Panc1 (cell line): ENCODE measurements around the gene IGFBP6. TPM values are rescaled to one million over a fixed set of nuclear protein-coding genes. Genes with fewer than 3 reads are reported as not detected.

Source experiments
- ATAC-seq: fragments of 200-7000 bp; cut with Tn5 transposase; 2 replicates; pipeline ENCODE4 v1.9.1; 2020; ENCODE audit warnings: mild to moderate bottlenecking, moderate library complexity
- BruUV-seq: library from RNA; stranded (reverse); fragments of 400-500 nt; replicated peaks from 2 replicates; lab custom pipeline; 2021; lab: Mats Ljungman, UMichigan
- CTCF ChIA-PET: fragments of 300-600 bp; sonication (Branson Sonifier 250); formaldehyde crosslinking; loops from one replicate; lab custom pipeline; 2022; ENCODE audit warnings: antibody characterized with exemption; lab: Charles Lee
- POLR2A ChIA-PET: fragments of 300-600 bp; sonication (Branson Sonifier 250); formaldehyde crosslinking; loops from one replicate; lab custom pipeline; 2022; ENCODE audit warnings: antibody characterized with exemption; lab: Charles Lee
- DNase-seq: peaks from one replicate; pipeline ENCODE4 v3.0.0-alpha.2; 2010; ENCODE audit warnings: low read depth, low spot score
- H3K27ac ChIP-seq: 2 replicates; pipeline ENCODE4 v1.5.1; 2011; ENCODE audit warnings: mild to moderate bottlenecking, low read length, inconsistent platforms
- H3K27me3 ChIP-seq: fragments of 200-500 bp; sonication (Bioruptor generic); 2 replicates; pipeline ENCODE4 v1.6.0; 2014; ENCODE audit warnings: low read length, inconsistent platforms; ENCODE audit not compliant: control insufficient read depth, insufficient read depth
- H3K36me3 ChIP-seq: fragments of 200-500 bp; sonication (Bioruptor generic); 2 replicates; pipeline ENCODE4 v1.5.1; 2014; ENCODE audit warnings: inconsistent platforms, mild to moderate bottlenecking, low read length, moderate library complexity; ENCODE audit not compliant: control insufficient read depth, insufficient read depth
- H3K4me1 ChIP-seq: 2 replicates; pipeline ENCODE4 v1.5.1; 2011; ENCODE audit warnings: inconsistent platforms, mild to moderate bottlenecking, low read length, moderate library complexity; ENCODE audit not compliant: control insufficient read depth, insufficient read depth
- H3K4me3 ChIP-seq, 2 experiments: 2 replicates each; pipeline ENCODE4 v1.5.1; 2011 to 2012; ENCODE audit warnings: low read depth in 2 of 2, low read length in 2 of 2, mild to moderate bottlenecking in 2 of 2, inconsistent platforms in 1 of 2, moderate library complexity in 1 of 2
- H3K9me3 ChIP-seq: fragments of 200-500 bp; sonication (Bioruptor generic); 2 replicates; pipeline ENCODE4 v1.5.1; 2014; ENCODE audit warnings: low read depth, mild to moderate bottlenecking, inconsistent platforms, low read length, moderate library complexity; ENCODE audit not compliant: control insufficient read depth, insufficient read depth
- CTCF ChIP-seq: fragments of 450-650 bp; IDR thresholded peaks from 2 replicates; pipeline ENCODE4 v1.5.1; 2017; ENCODE audit warnings: mild to moderate bottlenecking
- POLR2AphosphoS5 ChIP-seq: IDR thresholded peaks from 2 replicates; pipeline ENCODE4 v1.6.1; 2012; ENCODE audit warnings: mild to moderate bottlenecking, low read depth, low read length, moderate library complexity
- REST ChIP-seq, 2 experiments: IDR thresholded peaks; 2 replicates each; pipeline ENCODE4 v1.6.1; 2011 to 2012; ENCODE audit warnings: low read depth in 2 of 2, control low read depth in 1 of 2, low read length in 1 of 2, mild to moderate bottlenecking in 1 of 2, moderate library complexity in 1 of 2; ENCODE audit not compliant: insufficient read depth in 1 of 2
- SIN3A ChIP-seq: IDR thresholded peaks from 2 replicates; pipeline ENCODE4 v1.6.1; 2012; ENCODE audit warnings: low read depth, mild to moderate bottlenecking, low read length, moderate library complexity, borderline replicate concordance; ENCODE audit not compliant: insufficient read depth
- TCF7L2 ChIP-seq: IDR thresholded peaks from 2 replicates; pipeline ENCODE4 v1.6.1; 2011; ENCODE audit warnings: mild to moderate bottlenecking, low read depth, low read length, inconsistent platforms
- in situ Hi-C: cut with HindIII; loops from 2 replicates; pipeline ENCODE4 v1.10.0; 2016; ENCODE audit warnings: low sequenced_read_pairs, low pct_unique_long_range_greater_than_20kb
- intact Hi-C: fragments of 100-400 bp; cut with micrococcal nuclease; formaldehyde crosslinking; loops from one replicate; pipeline ENCODE4 v1.10.0; 2022; ENCODE audit not compliant: unreplicated experiment
- microRNA-seq: library from miRNA; unstranded; fragments of <30 nt; microRNA quantifications from one replicate; pipeline ENCODE4 v1.1.0, GENCODE V29; 2020; ENCODE audit not compliant: unreplicated experiment
- total RNA-seq: library from RNA; stranded (reverse); gene quantifications from one replicate; pipeline ENCODE4 v1.2.1, GENCODE V29; 2021; ENCODE audit not compliant: unreplicated experiment

IGFBP6 gene
- total RNA-seq, 1 experiment from 2014 or later = 4.7 TPM

DNA sequence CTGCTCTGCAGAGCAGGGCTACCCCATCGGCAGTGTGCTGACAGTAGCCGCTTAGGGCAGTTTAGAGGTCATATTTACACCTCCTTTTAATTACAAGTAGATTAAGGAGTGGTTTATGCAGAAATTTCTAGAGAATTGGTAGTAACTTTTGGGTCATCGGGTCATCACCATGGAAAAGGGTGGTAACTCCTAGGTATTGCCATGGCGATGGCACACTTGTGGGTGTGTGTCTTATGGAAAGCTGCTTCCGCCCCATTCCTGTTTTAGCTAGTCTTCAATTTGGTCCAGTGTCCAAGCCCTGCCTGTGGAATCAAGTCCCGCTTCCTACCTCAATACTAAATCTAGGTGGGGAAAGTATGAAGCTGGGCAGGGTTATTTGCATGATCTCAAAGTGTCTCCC lies 53.6 kb downstream of the IGFBP6 start:
- POLR2A ChIA-PET = no interaction called here
- TF ChIP-seq TCF7L2 = no peak
- TF ChIP-seq SIN3A = no peak
- TF ChIP-seq CTCF = no peak
- no peak for TF ChIP-seq REST (IDR thresholded peaks at IDR 0.05; ENCODE audit: insufficient read depth in 1 of 2, low read depth in 2 of 2, low read length in 1 of 2)
- TF ChIP-seq POLR2AphosphoS5 = no peak
- Histone ChIP-seq H3K4me3 (no peak overlapping the region), H3K27ac (no peak overlapping the region), H3K4me1 (no peaks in the 10 kb centered on the region), H3K9me3 (no peaks in the 10 kb centered on the region), H3K27me3 (no peaks in the 10 kb centered on the region), H3K36me3 (no peaks in the 10 kb centered on the region)
- intact Hi-C loops = loop anchor here (10.0 kb wide), 1 partner anchor 86 kb away; no protein-coding TSS in a partner anchor
- in situ Hi-C loops = no loop called here
- CTCF ChIA-PET = interaction anchor here (0.6 kb wide), 1 partner anchor 9 kb away, joined by 4 read pairs; no protein-coding TSS in a partner anchor
- ATAC-seq = no peak
- DNase-seq = no peak
- BruUV-seq = no TSS peak

Small RNA genes lying within 50 kb of the gene (microRNA-seq; reads per million reads assigned to microRNA genes)
- not detected for gene MIR6757

Other genes starting within 250 kb of the IGFBP6 start
- not detected for gene KRT78, start 248.7 kb upstream of the IGFBP6 start, total RNA-seq
- gene KRT8, start 192.6 kb upstream of the IGFBP6 start, total RNA-seq = 6,125 TPM
- gene KRT18, start 148.5 kb upstream of the IGFBP6 start, total RNA-seq = 4,079 TPM
- gene EIF4B, start 91.2 kb upstream of the IGFBP6 start, total RNA-seq = 351 TPM
- gene TNS2, start 47.6 kb upstream of the IGFBP6 start, total RNA-seq = 48.1 TPM
- gene SPRYD3, start 18.3 kb upstream of the IGFBP6 start, total RNA-seq = 25.0 TPM
- gene SOAT2, start 5.8 kb downstream of the IGFBP6 start, total RNA-seq = not detected
- 46.8 TPM for gene ZNF740, start 83.1 kb downstream of the IGFBP6 start, total RNA-seq
- gene CSAD, start 83.3 kb downstream of the IGFBP6 start, total RNA-seq = 15.4 TPM
- gene ITGB7, start 109.6 kb downstream of the IGFBP6 start, total RNA-seq = 0.98 TPM
- 41.2 TPM for gene RARG, start 134.5 kb downstream of the IGFBP6 start, total RNA-seq
- gene ESPL1, start 170.6 kb downstream of the IGFBP6 start, total RNA-seq = 54.6 TPM
- gene PFDN5, start 197.9 kb downstream of the IGFBP6 start, total RNA-seq = 340 TPM
- gene MYG1, start 202.0 kb downstream of the IGFBP6 start, total RNA-seq = 77.4 TPM
- 77.7 TPM for gene AAAS, start 223.9 kb downstream of the IGFBP6 start, total RNA-seq
- gene SP7, start 238.7 kb downstream of the IGFBP6 start, total RNA-seq = not detected